ENCODE results near the gene IL3.

The IL3 gene

DNA sequence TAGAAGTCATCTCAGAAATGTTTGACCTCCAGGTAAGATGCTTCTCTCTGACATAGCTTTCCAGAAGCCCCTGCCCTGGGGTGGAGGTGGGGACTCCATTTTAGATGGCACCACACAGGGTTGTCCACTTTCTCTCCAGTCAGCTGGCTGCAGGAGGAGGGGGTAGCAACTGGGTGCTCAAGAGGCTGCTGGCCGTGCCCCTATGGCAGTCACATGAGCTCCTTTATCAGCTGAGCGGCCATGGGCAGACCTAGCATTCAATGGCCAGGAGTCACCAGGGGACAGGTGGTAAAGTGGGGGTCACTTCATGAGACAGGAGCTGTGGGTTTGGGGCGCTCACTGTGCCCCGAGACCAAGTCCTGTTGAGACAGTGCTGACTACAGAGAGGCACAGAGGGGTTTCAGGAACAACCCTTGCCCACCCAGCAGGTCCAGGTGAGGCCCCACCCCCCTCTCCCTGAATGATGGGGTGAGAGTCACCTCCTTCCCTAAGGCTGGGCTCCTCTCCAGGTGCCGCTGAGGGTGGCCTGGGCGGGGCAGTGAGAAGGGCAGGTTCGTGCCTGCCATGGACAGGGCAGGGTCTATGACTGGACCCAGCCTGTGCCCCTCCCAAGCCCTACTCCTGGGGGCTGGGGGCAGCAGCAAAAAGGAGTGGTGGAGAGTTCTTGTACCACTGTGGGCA, 13.8 kb downstream of the IL3 start:
- no peak for DNase-seq

DNA sequence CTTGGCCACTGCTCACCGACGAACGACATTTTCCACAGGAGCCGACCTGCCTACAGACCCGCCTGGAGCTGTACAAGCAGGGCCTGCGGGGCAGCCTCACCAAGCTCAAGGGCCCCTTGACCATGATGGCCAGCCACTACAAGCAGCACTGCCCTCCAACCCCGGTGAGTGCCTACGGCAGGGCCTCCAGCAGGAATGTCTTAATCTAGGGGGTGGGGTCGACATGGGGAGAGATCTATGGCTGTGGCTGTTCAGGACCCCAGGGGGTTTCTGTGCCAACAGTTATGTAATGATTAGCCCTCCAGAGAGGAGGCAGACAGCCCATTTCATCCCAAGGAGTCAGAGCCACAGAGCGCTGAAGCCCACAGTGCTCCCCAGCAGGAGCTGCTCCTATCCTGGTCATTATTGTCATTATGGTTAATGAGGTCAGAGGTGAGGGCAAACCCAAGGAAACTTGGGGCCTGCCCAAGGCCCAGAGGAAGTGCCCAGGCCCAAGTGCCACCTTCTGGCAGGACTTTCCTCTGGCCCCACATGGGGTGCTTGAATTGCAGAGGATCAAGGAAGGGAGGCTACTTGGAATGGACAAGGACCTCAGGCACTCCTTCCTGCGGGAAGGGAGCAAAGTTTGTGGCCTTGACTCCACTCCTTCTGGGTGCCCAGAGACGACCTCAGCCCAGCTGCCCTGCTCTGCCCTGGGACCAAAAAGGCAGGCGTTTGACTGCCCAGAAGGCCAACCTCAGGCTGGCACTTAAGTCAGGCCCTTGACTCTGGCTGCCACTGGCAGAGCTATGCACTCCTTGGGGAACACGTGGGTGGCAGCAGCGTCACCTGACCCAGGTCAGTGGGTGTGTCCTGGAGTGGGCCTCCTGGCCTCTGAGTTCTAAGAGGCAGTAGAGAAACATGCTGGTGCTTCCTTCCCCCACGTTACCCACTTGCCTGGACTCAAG, 14.6 kb downstream of the IL3 start:
- DNase-seq: peak; percentile 25

DNA sequence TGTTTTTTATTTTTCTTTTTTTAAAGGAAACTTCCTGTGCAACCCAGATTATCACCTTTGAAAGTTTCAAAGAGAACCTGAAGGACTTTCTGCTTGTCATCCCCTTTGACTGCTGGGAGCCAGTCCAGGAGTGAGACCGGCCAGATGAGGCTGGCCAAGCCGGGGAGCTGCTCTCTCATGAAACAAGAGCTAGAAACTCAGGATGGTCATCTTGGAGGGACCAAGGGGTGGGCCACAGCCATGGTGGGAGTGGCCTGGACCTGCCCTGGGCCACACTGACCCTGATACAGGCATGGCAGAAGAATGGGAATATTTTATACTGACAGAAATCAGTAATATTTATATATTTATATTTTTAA, 15.2 kb downstream of the IL3 start:
- DNase-seq: no peak

DNA sequence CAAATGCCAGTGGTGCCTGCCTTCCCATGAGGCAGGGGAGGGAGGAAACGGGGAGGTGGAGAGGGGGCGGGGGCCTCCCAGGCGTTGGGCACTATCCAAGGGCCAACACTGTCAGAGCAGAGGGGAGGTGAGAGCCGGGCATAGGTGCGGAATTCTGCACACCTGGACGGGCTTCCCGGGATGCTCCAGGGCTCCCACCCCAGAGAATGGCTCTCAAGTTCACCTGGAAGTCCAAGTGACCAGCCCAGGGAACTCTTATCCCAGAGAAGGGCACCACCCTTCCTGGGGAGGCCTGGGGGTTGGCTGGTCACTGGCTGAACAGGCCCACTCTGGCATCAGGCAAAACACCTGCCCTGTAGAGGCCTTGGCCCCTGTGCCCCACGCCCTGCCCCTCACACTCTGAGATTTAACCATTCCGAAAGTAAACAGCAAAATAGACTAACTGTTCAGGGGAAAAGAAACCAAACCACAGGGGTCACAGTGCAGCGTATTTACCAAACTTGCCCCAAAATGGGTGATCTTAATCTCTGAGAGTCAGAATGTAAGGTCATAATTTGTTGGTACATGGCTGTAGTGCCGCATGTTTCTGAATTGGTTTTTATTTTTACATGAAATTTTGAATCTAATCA, 15.9 kb downstream of the IL3 start:
- no peak for DNase-seq

DNA sequence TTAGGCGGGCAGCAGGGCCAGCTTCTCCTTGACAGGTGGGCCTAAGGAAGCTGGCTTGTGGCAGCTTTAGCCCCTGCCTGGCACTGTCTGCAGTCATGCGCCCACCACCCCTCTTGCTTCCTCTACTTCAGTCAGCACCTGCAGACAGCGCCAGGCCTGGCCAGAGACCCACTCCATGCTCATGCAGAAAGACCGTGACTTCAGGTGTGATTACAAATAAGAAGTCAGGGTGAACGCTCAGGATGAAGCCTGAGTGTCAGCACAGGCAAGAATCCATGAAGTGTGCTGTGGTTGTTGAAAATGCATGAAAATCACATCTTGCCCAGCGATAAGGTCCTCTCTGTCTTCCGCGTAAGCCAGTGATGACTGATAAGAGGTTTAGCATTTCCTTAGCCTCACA, 16.5 kb downstream of the IL3 start:
- DNase-seq: no peak

DNA sequence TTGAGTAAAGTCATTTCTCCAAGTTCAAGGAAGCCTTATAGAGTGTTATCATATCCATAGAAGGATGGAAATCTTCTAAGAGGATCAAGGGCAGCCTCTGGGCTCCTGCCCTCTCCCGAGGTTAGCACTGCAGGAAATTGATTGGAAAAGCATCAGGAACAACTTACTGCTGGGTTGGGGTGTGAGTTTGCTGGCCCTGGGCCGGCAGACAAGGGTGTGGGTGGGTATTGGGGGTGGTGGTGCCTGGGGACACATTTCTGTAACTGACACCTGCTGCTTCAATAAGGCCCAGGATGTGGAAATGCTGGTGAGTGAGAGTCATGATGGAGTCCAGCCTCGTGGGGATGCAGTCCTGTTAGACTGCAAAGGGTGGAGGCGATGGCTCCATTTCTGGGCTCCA, 18.6 kb downstream of the IL3 start:
- DNase-seq: no peak

DNA sequence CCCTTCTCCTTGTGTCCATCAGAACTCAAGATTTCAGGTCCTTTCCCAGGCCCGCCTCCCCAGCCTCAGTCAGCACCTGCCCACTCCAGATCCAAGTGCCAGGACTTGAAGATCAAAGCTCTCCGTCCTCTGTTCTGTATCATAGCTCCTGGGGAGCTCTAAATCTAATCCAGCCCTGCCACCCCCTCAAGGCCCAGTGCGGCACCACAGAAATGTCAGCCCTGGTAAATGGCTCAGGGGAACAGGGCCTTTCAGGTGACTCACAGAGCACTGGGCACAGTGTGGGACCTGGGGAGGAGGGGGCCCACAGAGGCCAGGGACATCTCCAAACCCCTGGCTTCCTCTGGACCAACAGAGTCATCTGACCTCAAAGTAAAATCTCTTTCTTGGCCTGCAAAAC, 19.2 kb downstream of the IL3 start:
- DNase-seq: no peak

DNA sequence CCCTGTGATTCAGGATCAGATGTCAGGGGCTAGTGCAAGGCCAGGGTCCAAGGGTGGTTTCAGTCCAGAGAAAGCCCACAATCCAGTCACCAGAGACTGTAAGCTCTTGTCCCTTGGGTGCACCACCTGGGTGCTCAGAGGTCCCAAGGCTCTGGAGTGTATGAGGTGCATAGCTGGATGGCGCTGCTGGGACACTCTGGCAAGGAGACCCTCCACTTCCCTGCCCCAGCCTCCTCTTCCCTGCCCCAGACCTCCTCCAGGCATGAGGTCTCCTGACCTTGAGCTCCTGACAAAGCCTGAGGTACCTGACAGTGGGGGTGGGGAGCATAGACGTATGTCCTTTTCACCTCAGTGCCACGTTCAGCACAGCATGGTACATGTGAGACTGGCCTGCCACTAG, 20.1 kb downstream of the IL3 start:
- no peak for DNase-seq

DNA sequence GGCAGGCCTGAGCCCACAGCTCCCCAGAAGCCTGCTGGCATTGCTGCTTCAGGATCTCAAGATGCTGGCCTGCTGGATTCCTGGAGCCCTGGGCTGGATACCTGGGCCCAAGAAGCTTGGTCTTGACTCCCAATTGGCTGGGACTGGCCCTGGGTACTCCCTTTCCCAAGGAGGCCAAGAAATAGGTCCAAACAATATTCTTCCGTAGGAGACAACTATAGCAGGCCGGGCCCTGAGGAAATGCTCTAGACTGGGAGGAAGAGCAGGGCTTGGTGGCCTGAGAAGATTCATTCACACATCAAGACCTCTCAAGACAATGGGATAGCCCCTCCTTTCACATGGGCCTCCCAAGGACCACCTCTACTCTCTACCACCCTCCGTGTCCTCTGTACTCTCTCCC, 21.0 kb downstream of the IL3 start:
- no peak for DNase-seq

DNA sequence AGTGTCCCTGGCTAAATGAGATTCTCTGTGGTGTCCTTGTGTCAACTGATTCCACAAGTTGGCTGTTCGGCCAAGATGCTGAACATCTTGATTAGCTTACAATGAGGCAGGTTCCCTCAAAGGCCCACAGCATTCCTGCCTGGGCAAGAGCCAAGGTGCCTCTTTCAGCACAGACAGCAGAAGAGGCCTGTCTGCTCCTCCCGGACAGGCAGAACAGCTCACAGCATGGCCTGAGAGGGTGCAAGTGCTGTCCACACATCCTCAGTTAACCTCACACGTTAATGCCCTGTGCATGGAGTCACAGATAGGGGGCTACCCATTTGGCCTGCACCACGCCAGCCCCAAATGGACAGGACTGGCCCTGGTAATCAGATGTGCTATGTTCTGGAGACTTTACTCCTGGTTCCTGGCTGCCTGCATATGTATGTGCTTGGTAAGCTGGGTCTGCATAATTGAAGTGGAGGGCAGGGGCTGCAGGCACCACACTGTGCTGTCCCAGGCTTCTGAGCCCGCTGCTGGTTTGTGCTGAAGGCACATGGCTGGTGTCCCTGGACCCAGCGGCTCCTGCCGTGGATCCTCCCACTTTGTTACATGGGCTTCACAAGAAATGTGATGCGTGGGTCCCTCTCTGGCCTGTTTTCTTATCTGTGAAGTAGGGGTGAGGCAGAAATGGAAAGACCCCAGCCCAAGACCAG, 22.0 kb downstream of the IL3 start:
- no peak for DNase-seq

DNA sequence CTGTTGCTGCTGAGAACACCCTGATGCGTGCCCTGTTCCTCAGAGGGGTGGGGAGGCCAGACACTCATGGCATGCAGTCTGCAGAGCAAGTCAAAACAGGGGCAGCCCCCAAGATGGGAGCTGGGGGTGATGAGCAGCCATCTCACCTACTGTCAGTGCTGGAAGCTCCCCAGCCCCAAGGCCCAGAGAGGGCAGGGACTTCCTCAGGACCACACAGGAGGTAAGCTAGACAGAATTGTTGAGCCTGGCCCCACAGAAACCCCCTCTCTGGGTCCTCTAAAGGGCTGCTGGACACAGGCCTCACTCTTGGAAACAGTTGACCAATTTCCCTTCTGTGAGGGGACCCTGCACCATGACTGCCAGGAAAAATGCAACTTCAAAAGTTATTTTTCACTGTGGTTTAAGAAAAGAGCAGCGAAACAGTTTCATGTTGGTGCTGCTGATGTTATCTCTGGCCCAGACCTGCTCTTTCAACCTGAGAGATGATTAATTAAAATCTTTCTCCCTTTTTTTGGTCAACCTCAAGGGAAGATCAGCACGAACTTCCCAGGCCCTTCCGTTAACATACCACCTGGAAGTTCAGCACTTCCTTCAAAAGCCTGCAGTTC, 22.7 kb downstream of the IL3 start:
- DNase-seq: no peak

DNA sequence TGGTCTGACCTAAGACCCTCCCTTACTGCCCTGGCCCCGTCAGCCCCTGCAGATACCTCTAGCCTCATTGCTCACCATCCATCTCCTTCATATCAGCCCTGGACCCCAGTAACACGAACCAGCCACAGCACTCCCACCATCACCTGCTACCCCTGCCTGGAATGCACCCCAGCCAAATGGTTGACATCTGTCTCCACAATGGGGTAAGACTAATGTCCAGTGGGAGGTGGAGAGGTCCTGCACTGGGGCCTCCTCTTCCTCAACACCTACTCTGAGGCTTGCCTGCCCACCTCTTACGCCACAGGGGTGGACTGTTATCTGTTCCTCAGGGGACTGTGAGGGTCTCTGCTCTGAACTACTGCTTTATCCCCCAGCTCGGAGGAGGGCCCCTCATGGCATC, 25.2 kb downstream of the IL3 start:
- DNase-seq: no peak

DNA sequence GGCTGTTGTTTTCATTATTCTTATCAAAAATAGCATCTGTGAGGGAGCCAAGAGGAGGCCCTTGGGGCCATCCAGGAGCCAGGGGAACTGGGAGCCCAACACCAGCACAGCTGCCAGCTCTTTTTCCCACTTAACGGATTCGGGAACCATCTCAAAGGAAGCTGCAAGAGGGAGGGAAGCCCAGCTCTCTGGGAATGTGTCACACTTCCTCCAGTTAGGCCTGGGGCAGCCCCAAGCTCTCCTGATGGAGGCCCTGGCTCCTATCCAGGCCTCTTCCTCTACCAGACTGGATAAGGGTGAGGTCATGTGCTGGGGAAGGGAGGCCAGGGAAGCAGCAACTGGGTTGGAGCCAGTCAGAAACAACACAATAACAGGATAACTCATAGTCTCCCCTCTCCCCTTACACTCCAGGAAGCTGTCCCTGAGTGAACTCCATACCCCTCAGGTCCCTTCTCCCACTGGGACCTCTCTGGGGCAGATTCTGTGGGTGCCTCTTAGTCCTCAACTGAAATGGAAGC, 25.9 kb downstream of the IL3 start:
- no peak for DNase-seq

DNA sequence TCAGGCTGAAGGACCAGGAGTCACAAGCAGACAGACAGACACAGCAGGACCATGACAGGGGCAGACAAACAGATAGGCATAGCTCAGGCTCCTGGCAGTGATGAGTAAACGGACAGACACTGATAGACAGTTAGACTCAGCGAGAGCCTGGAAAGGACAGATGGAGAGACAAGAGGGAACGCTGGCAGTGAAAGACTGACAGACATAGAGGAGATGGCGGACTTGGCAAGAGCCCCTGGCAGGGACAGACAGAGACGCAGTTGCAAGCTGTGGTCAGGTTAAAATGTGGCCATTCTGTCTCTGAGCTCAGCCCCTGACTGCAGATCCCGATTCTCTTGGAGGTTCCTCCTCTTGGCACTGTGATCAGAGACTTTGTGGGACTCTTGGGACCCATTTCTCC, 26.7 kb downstream of the IL3 start:
- DNase-seq: no peak

DNA sequence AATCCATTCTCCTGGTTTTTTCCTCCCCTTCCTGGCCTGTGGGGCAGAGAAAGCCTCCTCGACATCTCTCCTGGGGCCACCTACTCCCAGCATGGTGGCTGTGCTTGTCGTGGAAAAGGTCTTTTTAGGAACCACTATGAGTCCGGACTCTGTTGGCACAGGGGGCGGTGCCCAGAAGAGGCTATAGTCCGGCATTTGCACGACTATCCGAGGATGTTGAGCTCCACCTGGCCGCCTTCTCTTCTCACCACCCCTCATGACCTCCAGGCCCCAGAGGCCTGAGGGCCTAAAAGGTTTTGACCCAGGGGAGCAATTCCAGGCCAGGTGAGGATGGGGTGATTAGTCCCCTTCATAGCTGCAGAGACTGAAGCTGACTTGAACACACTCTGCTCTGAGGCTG, 27.2 kb downstream of the IL3 start:
- DNase-seq: no peak

DNA sequence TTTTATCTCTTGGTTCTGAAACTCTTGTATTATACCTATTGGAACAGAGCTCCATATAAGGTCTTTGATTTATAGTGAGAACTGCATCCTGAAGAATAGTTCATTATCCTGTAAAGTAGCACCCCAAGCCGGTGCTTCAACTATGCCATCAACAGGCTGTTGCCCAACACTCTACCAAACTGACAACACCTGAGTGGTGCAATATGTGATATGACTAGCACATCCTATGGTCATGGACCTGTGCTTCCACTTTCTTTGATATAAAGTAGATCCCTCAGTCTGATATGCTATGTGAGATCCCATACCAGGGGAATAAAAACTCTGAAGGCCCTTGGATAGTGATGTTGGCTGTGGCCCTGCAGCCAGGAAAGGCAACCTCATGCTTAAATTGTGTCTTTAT, 28.9 kb downstream of the IL3 start:
- no peak for DNase-seq

DNA sequence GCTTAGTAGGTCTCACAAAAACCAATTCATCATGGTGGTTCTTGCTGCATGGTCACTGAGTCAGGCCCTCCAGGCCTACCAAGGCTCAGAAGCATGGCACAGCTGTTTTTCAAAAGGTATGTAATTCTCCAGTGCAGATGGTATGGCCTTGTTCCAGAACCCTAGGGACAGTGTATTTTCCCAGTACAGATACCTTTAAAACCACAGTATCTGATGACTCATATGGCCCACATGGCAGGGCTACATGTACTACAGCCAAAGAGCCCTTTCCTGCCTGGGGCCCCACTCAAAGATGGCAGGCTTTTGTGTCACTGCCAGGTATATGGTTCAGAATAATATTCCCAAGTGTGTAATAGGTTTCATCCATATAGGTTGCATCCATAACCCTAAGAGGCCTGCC, 29.7 kb downstream of the IL3 start:
- no peak for DNase-seq

DNA sequence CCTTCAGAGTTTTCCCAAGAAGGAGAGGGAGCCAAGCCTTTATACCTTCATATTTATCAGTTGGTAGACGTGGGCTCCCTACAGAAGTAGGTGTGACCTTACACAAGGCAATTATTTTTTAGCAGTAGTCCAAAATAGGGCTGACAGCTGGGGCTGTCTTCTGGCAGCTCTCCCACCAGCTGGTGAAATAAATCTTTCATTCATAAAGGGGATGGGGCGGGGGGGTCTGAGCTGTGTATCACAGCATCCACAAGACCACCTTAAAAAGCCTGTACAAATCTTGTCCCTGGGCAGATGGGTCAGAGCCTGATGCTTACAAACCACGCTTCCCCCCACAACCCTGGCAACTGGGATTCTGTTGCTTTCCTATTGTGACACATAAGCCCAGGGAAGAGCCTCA, 32.8 kb downstream of the IL3 start:
- DNase-seq: no peak

DNA sequence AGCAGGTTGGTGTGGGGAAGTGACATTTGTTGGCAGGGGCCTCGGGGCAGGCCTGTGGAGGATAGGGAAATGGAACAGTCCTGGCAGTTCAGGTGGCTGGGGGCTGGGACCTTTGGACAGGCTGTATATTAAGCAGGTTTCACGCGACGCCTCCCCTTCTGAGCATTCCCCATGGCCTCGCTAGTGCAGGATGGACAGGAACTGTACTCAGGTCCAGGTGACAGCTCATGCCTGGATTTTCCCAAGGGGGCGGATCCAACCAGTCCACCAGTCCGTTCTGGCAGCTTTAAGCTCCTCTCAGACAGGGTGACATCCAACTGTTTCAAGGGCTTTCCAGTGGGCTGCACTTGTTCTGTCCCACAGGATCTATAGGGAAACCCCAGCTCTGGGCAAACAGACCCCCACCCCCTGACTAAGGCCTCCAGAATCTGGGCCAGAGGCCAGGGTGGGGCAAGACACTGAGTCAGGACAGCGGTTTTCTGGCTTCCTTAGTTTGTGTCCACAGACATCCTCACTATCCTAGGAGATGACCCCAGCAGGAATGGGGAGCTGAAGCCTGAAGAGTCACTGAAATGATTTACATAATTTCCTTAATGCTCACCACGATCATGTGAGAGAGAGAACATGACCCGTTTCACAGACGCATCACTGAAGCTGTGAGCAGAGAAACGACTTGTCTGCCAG, 34.1 kb downstream of the IL3 start:
- DNase-seq: no peak

DNA sequence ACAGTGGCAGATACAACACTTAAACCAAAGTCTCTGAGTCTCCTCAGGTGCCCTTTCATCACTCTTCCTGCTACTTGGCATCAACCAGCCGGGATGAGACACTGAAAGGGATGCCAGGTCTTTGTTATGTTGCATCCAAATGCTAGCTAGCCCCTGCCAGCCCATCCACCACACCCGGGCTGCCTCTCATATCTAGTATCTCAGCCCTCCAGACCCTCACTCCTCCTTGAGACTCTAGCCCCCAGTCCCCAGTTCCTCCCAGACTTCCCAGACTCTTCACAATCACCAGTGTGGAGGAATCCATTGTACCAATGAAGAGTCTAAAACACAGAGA, 34.6 kb downstream of the IL3 start:
- no peak for DNase-seq

DNA sequence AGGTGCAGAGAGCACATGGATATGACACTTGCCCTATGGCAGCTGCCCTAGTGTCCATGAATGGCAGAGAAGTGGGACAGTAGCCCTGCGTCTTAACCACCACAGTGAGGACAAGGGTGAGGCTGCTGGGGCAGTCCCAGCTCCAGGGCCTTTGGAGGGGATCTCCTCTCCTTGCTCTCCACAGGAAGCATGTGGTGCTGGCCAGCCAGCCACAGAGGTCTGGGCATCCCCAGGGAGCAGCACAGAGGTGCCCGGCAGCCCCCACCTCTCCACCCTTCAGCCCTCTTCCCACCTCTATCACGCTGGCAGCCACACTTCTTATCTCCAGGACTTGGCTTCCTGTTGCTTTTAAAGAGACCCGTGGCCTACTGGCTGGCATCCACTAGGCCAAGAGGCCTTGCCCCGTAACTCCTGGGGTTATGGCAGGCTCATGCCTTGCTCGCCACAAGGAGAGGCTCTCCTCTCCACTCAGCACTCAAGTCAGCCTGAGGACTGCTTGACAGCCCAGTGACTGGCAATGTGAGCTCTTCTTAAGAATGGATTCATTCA, 35.0 kb downstream of the IL3 start:
- no peak for DNase-seq

DNA sequence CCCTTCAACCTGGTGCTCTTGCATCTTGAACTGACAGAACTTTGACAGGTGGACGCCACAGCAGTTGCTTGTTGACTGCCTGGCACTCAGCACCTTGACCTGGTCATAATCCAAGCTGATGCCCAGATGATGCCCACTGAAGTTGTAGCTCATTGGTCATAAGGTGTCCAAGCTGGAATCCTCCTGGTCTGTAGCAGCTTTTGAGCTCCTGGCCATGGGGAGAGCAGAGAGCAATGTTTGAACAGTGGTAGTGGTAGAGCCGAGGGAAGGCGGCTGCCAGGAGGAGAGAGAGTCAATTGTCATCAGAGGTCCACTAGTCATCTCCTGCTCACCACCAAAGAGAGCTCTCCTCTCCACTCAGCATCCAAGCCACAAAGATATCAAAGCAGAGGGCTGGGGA, 36.4 kb downstream of the IL3 start:
- DNase-seq: no peak

All from NCI-H510A treated with DMSO at 0.1 percent for 48 hours (cell line).